Astrocyte (in vitro differentiated cells and primary cell): ENCODE data around the gene STK4.

ENCODE experiments used
- EZH2 ChIP-seq: IDR thresholded peaks from 2 replicates; pipeline ENCODE4 v1.6.1; 2012; ENCODE audit warnings: mild to moderate bottlenecking, low read length, inconsistent platforms; ENCODE audit not compliant: insufficient read depth
- TF ChIP-seq, protein P1 (sequence below): IDR thresholded peaks from 2 replicates; pipeline ENCODE4 v1.5.1; 2011; ENCODE audit warnings: low read depth, mild to moderate bottlenecking, inconsistent platforms, low read length, moderate library complexity; ENCODE audit not compliant: insufficient read depth

DNA sequence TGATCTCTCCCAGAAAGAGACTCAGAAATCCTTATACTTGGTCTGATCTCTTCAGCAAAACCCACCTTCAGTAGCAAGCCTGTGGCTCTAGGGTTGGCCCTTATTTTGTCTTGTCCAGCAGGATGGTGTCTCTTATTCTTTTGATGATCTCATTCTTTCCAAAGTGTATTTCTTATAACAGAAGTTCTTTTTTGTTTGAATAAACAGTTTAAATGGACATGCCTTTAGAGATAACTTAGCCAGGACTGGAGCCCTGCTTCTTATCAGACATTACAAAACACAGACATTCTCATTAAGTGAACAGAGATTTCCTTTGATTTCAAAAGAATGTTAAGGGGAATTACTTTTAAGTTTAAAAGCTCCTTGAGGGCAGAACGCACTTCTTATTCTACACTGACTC, 102.9 kb downstream of the STK4 start:
- TF ChIP-seq, protein P1, sequence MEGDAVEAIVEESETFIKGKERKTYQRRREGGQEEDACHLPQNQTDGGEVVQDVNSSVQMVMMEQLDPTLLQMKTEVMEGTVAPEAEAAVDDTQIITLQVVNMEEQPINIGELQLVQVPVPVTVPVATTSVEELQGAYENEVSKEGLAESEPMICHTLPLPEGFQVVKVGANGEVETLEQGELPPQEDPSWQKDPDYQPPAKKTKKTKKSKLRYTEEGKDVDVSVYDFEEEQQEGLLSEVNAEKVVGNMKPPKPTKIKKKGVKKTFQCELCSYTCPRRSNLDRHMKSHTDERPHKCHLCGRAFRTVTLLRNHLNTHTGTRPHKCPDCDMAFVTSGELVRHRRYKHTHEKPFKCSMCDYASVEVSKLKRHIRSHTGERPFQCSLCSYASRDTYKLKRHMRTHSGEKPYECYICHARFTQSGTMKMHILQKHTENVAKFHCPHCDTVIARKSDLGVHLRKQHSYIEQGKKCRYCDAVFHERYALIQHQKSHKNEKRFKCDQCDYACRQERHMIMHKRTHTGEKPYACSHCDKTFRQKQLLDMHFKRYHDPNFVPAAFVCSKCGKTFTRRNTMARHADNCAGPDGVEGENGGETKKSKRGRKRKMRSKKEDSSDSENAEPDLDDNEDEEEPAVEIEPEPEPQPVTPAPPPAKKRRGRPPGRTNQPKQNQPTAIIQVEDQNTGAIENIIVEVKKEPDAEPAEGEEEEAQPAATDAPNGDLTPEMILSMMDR, result no peak
- no peak for TF ChIP-seq EZH2
